HepG2 (cell line): ENCODE data around the gene ZDHHC18. TPM values are rescaled to one million over a fixed set of nuclear protein-coding genes. Genes with fewer than 3 reads are reported as not detected.
A peak's percentile ranks its signal among the peaks of the same experiment; 100 is the strongest.

Experiments used
- ATAC-seq: fragments of 200-7000 bp; cut with Tn5 transposase; 3 replicates; pipeline ENCODE4 v1.9.1; 2020; ENCODE audit warnings: mild to moderate bottlenecking, moderate library complexity
- BruUV-seq: library from RNA; stranded (reverse); fragments of 400-500 nt; replicated peaks from 2 replicates; lab custom pipeline; 2021; lab: Mats Ljungman, UMichigan
- CTCF ChIA-PET: fragments of 300-600 bp; formaldehyde crosslinking; extraction: SDS; loops from one replicate; lab custom pipeline; 2021; ENCODE audit warnings: low total read pairs, inconsistent platforms, low intra/inter-chr PET ratio; lab: Yijun Ruan, JAX
- POLR2A ChIA-PET: fragments of 350-600 bp; sonication (Branson Sonifier 250); formaldehyde crosslinking; loops from one replicate; lab custom pipeline; 2020; ENCODE audit warnings: antibody characterized with exemption, inconsistent platforms; lab: Yijun Ruan, JAX
- DNase-seq: peaks from one replicate; pipeline ENCODE4 v3.0.0-alpha.2; 2015; ENCODE audit warnings: low spot score
- FAIRE-seq: peaks from 3 replicates; lab custom pipeline; 2011; peaks lifted over from hg19 to GRCh38; lab: Jason Lieb, UNC
- H2AFZ ChIP-seq: one replicate; pipeline ENCODE4 v1.6.1; 2011; ENCODE audit warnings: low read length, inconsistent platforms
- H3K27ac ChIP-seq: fragments of 300-600 bp; 3 replicates; pipeline ENCODE4 v1.8.0; 2011; ENCODE audit warnings: mixed run types, mild to moderate bottlenecking, mixed read lengths, low read length, inconsistent platforms; ENCODE audit not compliant: insufficient read depth; ENCODE audit errors: extremely low read length
- H3K27me3 ChIP-seq, 2 experiments: fragments of 200-600 bp in 1 of 2; 2 replicates in 1 of 2; 3 replicates in 1 of 2; pipeline versions ENCODE4 v1.6.0 to v1.8.0; 2011; ENCODE audit warnings: low read length in 2 of 2, mild to moderate bottlenecking in 2 of 2, moderate library complexity in 2 of 2, inconsistent platforms in 1 of 2; ENCODE audit not compliant: insufficient read depth in 2 of 2, control insufficient read depth in 1 of 2
- H3K36me3 ChIP-seq, 2 experiments: fragments of 200-600 bp in 1 of 2; replicated peaks in 1 of 2; 2 replicates in 1 of 2; 3 replicates in 1 of 2; pipeline versions ENCODE4 v1.5.1 to v1.8.0; 2011; ENCODE audit warnings: low read length in 2 of 2, inconsistent platforms in 1 of 2; ENCODE audit not compliant: insufficient read depth in 2 of 2, control insufficient read depth in 1 of 2
- H3K4me1 ChIP-seq: 2 replicates; pipeline ENCODE4 v1.5.1; 2012; ENCODE audit warnings: low read length, inconsistent platforms; ENCODE audit not compliant: insufficient read depth
- H3K4me2 ChIP-seq: 2 replicates; pipeline ENCODE4 v1.6.0; 2011; ENCODE audit warnings: low read depth, low read length, inconsistent platforms
- H3K4me3 ChIP-seq, 3 experiments: fragments of 200-600 bp in 1 of 3; sonication (generic), shearing (Covaris generic) in 1 of 3; replicated peaks in 1 of 3; 2 replicates each; pipeline ENCODE4 v1.5.1; 2011 to 2016; ENCODE audit warnings: low read length in 3 of 3, inconsistent platforms in 2 of 3, low read depth in 2 of 3, mild to moderate bottlenecking in 2 of 3, control low read depth in 1 of 3, mixed read lengths in 1 of 3; ENCODE audit not compliant: insufficient read depth in 1 of 3
- H3K79me2 ChIP-seq: one replicate; pipeline ENCODE4 v1.6.1; 2011; ENCODE audit warnings: low read length, inconsistent platforms; ENCODE audit not compliant: insufficient read depth
- H3K9ac ChIP-seq: 2 replicates; pipeline ENCODE4 v1.6.0; 2011; ENCODE audit warnings: mild to moderate bottlenecking, low read depth, low read length, inconsistent platforms; ENCODE audit not compliant: insufficient read depth
- H3K9me3 ChIP-seq: 2 replicates; pipeline ENCODE4 v1.5.1; 2012; ENCODE audit warnings: mild to moderate bottlenecking, low read length
- H4K20me1 ChIP-seq: 2 replicates; pipeline ENCODE4 v1.6.0; 2011; ENCODE audit warnings: inconsistent platforms, mild to moderate bottlenecking, low read length, moderate library complexity; ENCODE audit not compliant: insufficient read depth
- ARID5B ChIP-seq: IDR thresholded peaks from 2 replicates; pipeline ENCODE4 v1.4.0; 2020; ENCODE audit warnings: mild to moderate bottlenecking, missing genetic modification reagents
- FOXK2 ChIP-seq: fragments of 450-650 bp; IDR thresholded peaks from 2 replicates; pipeline ENCODE4 v1.6.1; 2016
- HCFC1 ChIP-seq: fragments of 150-350 bp; IDR thresholded peaks from 2 replicates; pipeline ENCODE4 v1.6.1; 2014; ENCODE audit warnings: low read depth, low read length
- KDM5B ChIP-seq: sonication (generic); formaldehyde crosslinking; IDR thresholded peaks from 2 replicates; pipeline ENCODE4 v1.4.0; 2020; ENCODE audit warnings: missing genetic modification reagents, mild to moderate bottlenecking, borderline replicate concordance
- MED13 ChIP-seq: sonication (generic); formaldehyde crosslinking; IDR thresholded peaks from 2 replicates; pipeline ENCODE4 v1.5.0; 2020; ENCODE audit warnings: missing genetic modification reagents
- SRSF1 ChIP-seq: fragments of 200-400 bp; formaldehyde crosslinking; optimal IDR thresholded peaks from 2 replicates; pipeline ENCODE3; 2017; ENCODE audit warnings: mild to moderate bottlenecking, low read depth, low read length, moderate library complexity
- ZNF510 ChIP-seq: sonication (generic); formaldehyde crosslinking; IDR thresholded peaks from 2 replicates; pipeline ENCODE4 v1.4.0; 2020; ENCODE audit warnings: low read depth, mild to moderate bottlenecking, missing genetic modification reagents
- ZNF710 ChIP-seq: sonication (generic); formaldehyde crosslinking; IDR thresholded peaks from 2 replicates; pipeline ENCODE4 v1.5.0; 2020; ENCODE audit warnings: mild to moderate bottlenecking, missing genetic modification reagents, borderline replicate concordance
- ZNF768 ChIP-seq: sonication (generic); formaldehyde crosslinking; IDR thresholded peaks from 2 replicates; pipeline ENCODE4 v1.4.0; 2020; ENCODE audit warnings: missing genetic modification reagents
- ZNF770 ChIP-seq: sonication (generic); formaldehyde crosslinking; IDR thresholded peaks from 2 replicates; pipeline ENCODE4 v1.5.0; 2020; ENCODE audit warnings: mild to moderate bottlenecking, missing genetic modification reagents
- ZNF792 ChIP-seq: IDR thresholded peaks from 2 replicates; pipeline ENCODE4 v1.6.1; 2016
- ZSCAN20 ChIP-seq: sonication (generic); formaldehyde crosslinking; IDR thresholded peaks from 2 replicates; pipeline ENCODE4 v1.4.0; 2020; ENCODE audit warnings: missing genetic modification reagents, mild to moderate bottlenecking, borderline replicate concordance
- WGBS: methylation state at CpG from one replicate; pipeline ENCODE4 v1.1.6; 2017; ENCODE audit warnings: low lambda C conversion rate; 5-methylcytosine and 5-hydroxymethylcytosine counted together
- in situ Hi-C: cut with HindIII; loops from 2 replicates; pipeline ENCODE4 v1.10.0; 2017; ENCODE audit warnings: low pct_unique_long_range_greater_than_20kb; ENCODE audit not compliant: extremely low pct_ligation_motif_present
- intact Hi-C: fragments of 100-400 bp; cut with micrococcal nuclease; formaldehyde crosslinking; loops from one replicate; pipeline ENCODE4 v1.10.0; 2022; ENCODE audit not compliant: unreplicated experiment
- polyA plus RNA-seq, 8 experiments: library from polyadenylated mRNA; depleted of rRNA in 3 of 8; stranded (reverse) in 7 of 8; unstranded in 1 of 8; fragments of >200 nt; fragmentation: Illumina TruSeq in 4 of 8; extraction: Trizol in 4 of 8; gene quantifications; 2 replicates each; pipeline versions ENCODE4 v1.2.1 to v1.2.3, GENCODE V29; 2011 to 2016; ENCODE audit warnings: low read depth in 4 of 8, missing spikeins in 1 of 8, mixed read lengths in 1 of 8; ENCODE audit not compliant: insufficient read depth in 1 of 8
- total RNA-seq, 5 experiments: library from RNA; depleted of rRNA; stranded (reverse); fragments of >200 nt; fragmentation: Illumina TruSeq; extraction: Trizol; gene quantifications; 2 replicates each; pipeline ENCODE4 v1.2.3, GENCODE V29; 2016; ENCODE audit warnings: low read depth in 1 of 5
- TF ChIP-seq, protein P1 (sequence below): IDR thresholded peaks from 2 replicates; pipeline ENCODE4 v1.6.1; 2016; ENCODE audit warnings: low read depth, borderline replicate concordance

ZDHHC18 gene
- total and polyA plus RNA-seq, 2 of the 13 experiments (the other 11 are each of a cell fraction or from before 2014, with no cell fraction given): 13.2 to 35.3 TPM

GRCh38 chr1:26786437-26787380 lies 39.8 kb upstream of the ZDHHC18 start (continued):
- TF ChIP-seq HCFC1: no peak

DNA sequence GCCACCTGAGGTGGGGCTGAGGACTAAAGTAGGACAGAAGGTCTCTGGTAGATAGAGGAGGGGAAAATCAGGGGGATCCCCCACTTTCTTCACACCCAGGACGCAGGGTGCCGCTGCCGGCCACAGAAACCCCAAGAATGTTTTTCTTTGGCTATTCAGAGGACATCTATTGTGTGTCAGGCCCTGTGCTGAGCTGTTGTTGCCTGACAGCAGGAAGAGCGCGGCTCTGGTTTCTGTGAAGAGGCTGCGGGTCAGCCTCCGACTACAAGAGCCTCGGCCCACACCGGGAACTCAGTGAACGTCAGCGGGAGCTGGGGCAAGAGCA lies 39.1 kb upstream of the ZDHHC18 start:
- WGBS: 0% methylated on average over 3 of the region's 11 CpGs
- in situ Hi-C loops: loop anchor here (5.0 kb wide), 2 partner anchors 95 to 185 kb away; no protein-coding TSS in a partner anchor
- intact Hi-C loops: loop anchor here (5.0 kb wide), 2 partner anchors 90 to 110 kb away; partner anchors contain the start of gene ARID1A
- no peak for TF ChIP-seq ZNF770 (CRISPR knock-in tag)
- TF ChIP-seq FOXK2: no peak
- TF ChIP-seq ARID5B: peak; percentile 3; the same call in 1 of the 2 replicates
- no peak for TF ChIP-seq ZNF792 (CRISPR knock-in tag)
- no peak for TF ChIP-seq KDM5B (CRISPR knock-in tag)
- peak; percentile 1 for TF ChIP-seq SRSF1
- peak; percentile 15; the same call in 1 of the 2 replicates for TF ChIP-seq ZSCAN20 (CRISPR knock-in tag)
- TF ChIP-seq, protein P1, sequence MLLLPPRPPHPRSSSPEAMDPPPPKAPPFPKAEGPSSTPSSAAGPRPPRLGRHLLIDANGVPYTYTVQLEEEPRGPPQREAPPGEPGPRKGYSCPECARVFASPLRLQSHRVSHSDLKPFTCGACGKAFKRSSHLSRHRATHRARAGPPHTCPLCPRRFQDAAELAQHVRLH (CRISPR knock-in tag): 0 out of 2 replicates have a peak, but pooled peaks have one; percentile 4
- TF ChIP-seq ZNF510 (CRISPR knock-in tag): no peak
- 0 out of 2 replicates have a peak, but pooled peaks have one; percentile 28 for TF ChIP-seq MED13 (CRISPR knock-in tag)
- 0 out of 2 replicates have a peak, but pooled peaks have one; percentile 30 for TF ChIP-seq ZNF710 (CRISPR knock-in tag)
- TF ChIP-seq ZNF768 (CRISPR knock-in tag): no peak

More for the DNA sequence above, 39.1 kb upstream of the ZDHHC18 start:
- ATAC-seq (peak; percentile 26), DNase-seq (no peak), FAIRE-seq (no peak)
- peak overlapping the region; percentile 99 for H3K4me2 ChIP-seq
- ChIA-PET CTCF (interaction anchor here (0.7 kb wide), 1 partner anchor 185 kb away, joined by 3 read pairs; no protein-coding TSS in a partner anchor), POLR2A (interaction anchor here (0.9 to 7.0 kb wide), 13 partner anchors 16 to 286 kb away, joined by 3 to 127 read pairs (median 8); partner anchors contain the start of genes ARID1A and ZDHHC18)
- TSS peak; percentile 86 for BruUV-seq
- H3K36me3 ChIP-seq: no peaks in the 10 kb centered on the region
- peak overlapping the region; percentile 98 for H3K9ac ChIP-seq
- no peaks in the 10 kb centered on the region for H4K20me1 ChIP-seq
- H3K27ac ChIP-seq: peak overlapping the region; percentile 97
- peaks cover 6% of the 10 kb centered on the region for H3K79me2 ChIP-seq
- H3K9me3 ChIP-seq: no peaks in the 10 kb centered on the region
- no peak overlapping the region for H2AFZ ChIP-seq
- no peaks in the 10 kb centered on the region; a peak in 1 of 5 replicates for H3K27me3 ChIP-seq
- H3K4me3 ChIP-seq: peak overlapping the region; percentile 78 to 89 (median 87)
- peaks cover 68% of the 10 kb centered on the region for H3K4me1 ChIP-seq
